ENCODE results near the gene B4GALNT2. TPM values are rescaled to one million over a fixed set of nuclear protein-coding genes. Genes with fewer than 3 reads are reported as not detected.

The B4GALNT2 gene
- total and polyA plus RNA-seq, 2 experiments from 2014 or later, result not detected

GRCh38 chr17:49190932-49191331 lies 58.4 kb downstream of the B4GALNT2 start:
- Histone ChIP-seq H3K36me3 (no peaks in the 10 kb centered on the region), H3K4me1 (ENCODE audit: low read depth) (no peaks in the 10 kb centered on the region), H3K4me3 (no peak overlapping the region), H3K27me3 (no peaks in the 10 kb centered on the region), H3K27ac (no peak overlapping the region), H3K9me3 (ENCODE audit: low read depth) (no peaks in the 10 kb centered on the region)
- TF ChIP-seq CTCF (IDR thresholded peaks at IDR 0.05; ENCODE audit: low read depth, low read length), result no peak
- no peak for DNase-seq (ENCODE audit: low read depth in 1 of 2, low spot score in 1 of 2)

GRCh38 chr17:49191409-49191916 lies 58.9 kb downstream of the B4GALNT2 start:
- Histone ChIP-seq H3K36me3 (no peaks in the 10 kb centered on the region), H3K9me3 (ENCODE audit: low read depth) (no peaks in the 10 kb centered on the region), H3K27ac (peak overlapping the region; percentile 94), H3K27me3 (no peaks in the 10 kb centered on the region), H3K4me1 (ENCODE audit: low read depth) (no peaks in the 10 kb centered on the region), H3K4me3 (peak overlapping the region; percentile 81)
- no peak for TF ChIP-seq CTCF (IDR thresholded peaks at IDR 0.05; ENCODE audit: low read depth, low read length)
- no peak for DNase-seq (ENCODE audit: low read depth in 1 of 2, low spot score in 1 of 2)

- DNase-seq (ENCODE audit: low read depth in 1 of 2, low spot score in 1 of 2), result peak; percentile 83 to 91
These were observed 59.6 kb downstream of the B4GALNT2 start for GRCh38 chr17:49191917-49192741.

GRCh38 chr17:49193513-49194296 lies 61.1 kb downstream of the B4GALNT2 start:
- H3K4me3 ChIP-seq, result peak overlapping the region; percentile 81
- H3K4me1 ChIP-seq (ENCODE audit: low read depth), result no peaks in the 10 kb centered on the region
- no peaks in the 10 kb centered on the region for H3K27me3 ChIP-seq
- TF ChIP-seq CTCF (IDR thresholded peaks at IDR 0.05; ENCODE audit: low read depth, low read length), result no peak
- no peaks in the 10 kb centered on the region for H3K36me3 ChIP-seq
- no peak overlapping the region for H3K27ac ChIP-seq
- peak; percentile 28 to 76 for DNase-seq (ENCODE audit: low read depth in 1 of 2, low spot score in 1 of 2)
- no peaks in the 10 kb centered on the region for H3K9me3 ChIP-seq (ENCODE audit: low read depth)

More at GRCh38 chr17:49191917-49192741, 59.6 kb downstream of the B4GALNT2 start:
- peak overlapping the region; percentile 81 for H3K4me3 ChIP-seq
- H3K27ac ChIP-seq, result peak overlapping the region; percentile 94
- H3K9me3 ChIP-seq (ENCODE audit: low read depth), result no peaks in the 10 kb centered on the region
- no peaks in the 10 kb centered on the region for H3K4me1 ChIP-seq (ENCODE audit: low read depth)
- no peaks in the 10 kb centered on the region for H3K36me3 ChIP-seq
- TF ChIP-seq CTCF (IDR thresholded peaks at IDR 0.05; ENCODE audit: low read depth, low read length), result peak; percentile 42
- H3K27me3 ChIP-seq, result no peaks in the 10 kb centered on the region

- Histone ChIP-seq H3K36me3 (no peaks in the 10 kb centered on the region), H3K27me3 (no peaks in the 10 kb centered on the region), H3K4me1 (ENCODE audit: low read depth) (no peaks in the 10 kb centered on the region), H3K27ac (no peak overlapping the region), H3K4me3 (no peak overlapping the region), H3K9me3 (ENCODE audit: low read depth) (no peaks in the 10 kb centered on the region)
- no peak for TF ChIP-seq CTCF (IDR thresholded peaks at IDR 0.05; ENCODE audit: low read depth, low read length)
- no peak for DNase-seq (ENCODE audit: low read depth in 1 of 2, low spot score in 1 of 2)
These were observed 61.7 kb downstream of the B4GALNT2 start for GRCh38 chr17:49194297-49194607.
